Measurements from ENCODE around the gene ADM. TPM values are rescaled to one million over a fixed set of nuclear protein-coding genes. Genes with fewer than 3 reads are reported as not detected.

Gene ADM
- total and polyA plus RNA-seq, 4 donors, result 9.7 to 33.1 (median 22.7) TPM

GRCh38 chr11:10255388-10256125 is 49.3 kb upstream of the ADM start:
- Histone ChIP-seq H3K4me3 (ENCODE audit: low read depth in 1 of 3, low read length in 3 of 3) (no peak overlapping the region), H3K27ac (ENCODE audit: low read depth in 1 of 2, low read length in 2 of 2) (no peak overlapping the region), H3K27me3 (ENCODE audit: control insufficient read depth in 4 of 4, insufficient read depth in 4 of 4, low read length in 3 of 4) (no peaks in the 10 kb centered on the region), H3K36me3 (ENCODE audit: control insufficient read depth in 4 of 4, insufficient read depth in 3 of 4, low read depth in 1 of 4, low read length in 3 of 4) (no peaks in the 10 kb centered on the region), H3K9ac (ENCODE audit: low read depth in 1 of 2, low read length in 2 of 2) (no peak overlapping the region), H3K4me1 (ENCODE audit: control insufficient read depth in 4 of 4, insufficient read depth in 4 of 4, low read length in 3 of 4) (peaks cover 0 to 3% (median 0%) of the 10 kb centered on the region in 4 donors), H3K9me3 (ENCODE audit: control insufficient read depth in 4 of 4, low read length in 3 of 4) (no peaks in the 10 kb centered on the region)
- WGBS, result 71% methylated on average over 3 of the region's 3 CpGs
- TF ChIP-seq ATF3 (IDR thresholded peaks at IDR 0.05) (no peak), FOXA2 (IDR thresholded peaks at IDR 0.05) (no peak), RXRA (IDR thresholded peaks at IDR 0.05) (no peak), GABPA (IDR thresholded peaks at IDR 0.05 in 1 of 2, conservative IDR thresholded peaks at IDR 0.05 in 1 of 2) (no peak), FOXA1 (IDR thresholded peaks at IDR 0.05) (no peak), HNF4G (IDR thresholded peaks at IDR 0.05) (no peak), NR2F2 (IDR thresholded peaks at IDR 0.05) (no peak), HNF4A (conservative IDR thresholded peaks at IDR 0.05) (no peak), REST (IDR thresholded peaks at IDR 0.05) (no peak), EGR1 (IDR thresholded peaks at IDR 0.05; ENCODE audit: low read depth in 2 of 2) (no peak), ZBTB33 (IDR thresholded peaks at IDR 0.05) (no peak), MAX (IDR thresholded peaks at IDR 0.05) (no peak), SP1 (IDR thresholded peaks at IDR 0.05) (no peak), JUND (IDR thresholded peaks at IDR 0.05) (no peak), RAD21 (IDR thresholded peaks at IDR 0.05) (no peak), TAF1 (conservative IDR thresholded peaks at IDR 0.05) (no peak), CTCF (IDR thresholded peaks at IDR 0.05; ENCODE audit: low read depth, low read length, missing input control) (no peak), YY1 (IDR thresholded peaks at IDR 0.05) (no peak)
- no peak for DNase-seq (ENCODE audit: low spot score)

Measured in liver (tissue), 9 donors.